ENCODE results near the gene IQCF5. TPM values are rescaled to one million over a fixed set of nuclear protein-coding genes. Genes with fewer than 3 reads are reported as not detected.

IQCF5 gene
- total and polyA plus RNA-seq, 2 experiments from 2014 or later, result not detected

DNA sequence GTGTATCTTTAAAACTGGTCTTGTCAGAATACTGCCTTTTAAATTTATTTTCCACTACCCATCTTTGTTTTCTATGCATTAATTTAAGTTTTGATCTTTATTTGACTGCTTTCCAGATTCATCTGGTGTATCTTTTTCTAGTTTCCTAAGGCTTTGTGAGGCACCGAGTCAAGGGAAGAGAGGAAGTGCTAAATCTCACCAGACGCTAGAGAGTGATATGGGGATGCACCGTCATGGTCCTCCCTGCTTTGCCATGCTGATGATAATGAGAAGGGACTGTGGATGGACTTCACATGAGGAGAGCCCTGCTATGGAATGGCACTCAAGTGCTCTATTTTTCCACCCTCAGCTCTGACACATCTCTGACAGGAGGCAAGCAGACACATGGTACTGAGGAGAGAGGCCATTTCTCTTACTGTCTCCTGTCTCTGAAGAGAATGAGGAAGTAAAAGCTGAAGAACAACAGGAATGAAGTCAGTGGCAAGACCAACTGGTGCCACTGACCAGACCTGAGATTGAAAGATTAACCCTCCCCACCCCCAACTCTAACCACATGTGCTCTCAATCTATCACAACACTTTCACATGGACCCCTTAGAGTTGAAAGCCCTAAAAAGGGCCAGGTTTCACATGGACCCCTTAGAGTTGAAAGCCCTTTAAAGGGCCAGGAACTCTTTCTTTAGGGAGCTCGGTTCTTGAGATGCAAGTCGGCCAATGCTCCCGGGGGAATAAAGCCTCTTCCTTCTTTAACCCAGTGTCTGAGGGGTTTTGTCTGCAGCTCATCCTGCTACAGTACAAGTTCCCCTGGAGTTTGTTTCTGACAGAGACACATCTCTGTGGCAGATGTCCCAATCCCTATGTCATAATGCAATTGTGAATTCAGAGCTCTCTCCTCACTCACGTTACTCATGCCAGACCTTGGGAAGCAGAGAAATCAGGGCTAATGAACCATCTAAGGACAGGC, 14.4 kb downstream of the IQCF5 start, which contains the start of gene IQCF2:
TSS of gene IQCF2 (plus strand) at position 913 of the 963 bp plus-strand sequence. CDS start 52 bp downstream, outside the sequence.
- Mint-ChIP-seq H3K27me3 (ENCODE audit: insufficient read depth, low read depth, poor library complexity) (peaks cover 4% of the 10 kb centered on the region), H3K27ac (no peak within 1 kb of the TSS), H3K4me3 (no peak within 1 kb of the TSS), H3K9me3 (peaks cover 27% of the 10 kb centered on the region), H3K4me1 (no peaks in the 10 kb centered on the region; the same call in 2 of the 3 replicates), H3K36me3 (ENCODE audit: low read depth) (peaks cover 8% of the 10 kb centered on the region)
- Histone ChIP-seq H3K27me3 (ENCODE audit: insufficient read depth) (no peaks in the 10 kb centered on the region), H2AFZ (no peak within 1 kb of the TSS), H3K4me2 (no peak within 1 kb of the TSS), H3K9me2 (ENCODE audit: insufficient read depth) (0 out of 2 replicates have a peak, but pooled peaks cover 6% of the 10 kb centered on the region), H3F3A (replicated peaks; ENCODE audit: low read depth) (no peaks in the 10 kb centered on the region), H3K36me3 (ENCODE audit: insufficient read depth) (no peaks in the 10 kb centered on the region), H3K27ac (ENCODE audit: low read depth) (no peak within 1 kb of the TSS), H3K79me2 (replicated peaks; ENCODE audit: insufficient read depth) (no peaks in the 10 kb centered on the region), H4K20me1 (replicated peaks; ENCODE audit: insufficient read depth) (no peaks in the 10 kb centered on the region), H3K4me3 (no peak within 1 kb of the TSS), H3K4me1 (ENCODE audit: insufficient read depth) (no peaks in the 10 kb centered on the region)
- ATAC-seq (no peak), DNase-seq (ENCODE audit: low spot score) (no peak)
- TF ChIP-seq ZNF462 (CRISPR knock-in tag; IDR thresholded peaks at IDR 0.05) (no peak), EZH2phosphoT487 (IDR thresholded peaks at IDR 0.05; ENCODE audit: unreplicated experiment) (no peak), EZH2 (IDR thresholded peaks at IDR 0.05; ENCODE audit: low read depth, unreplicated experiment) (no peak), POLR2AphosphoS5 (IDR thresholded peaks at IDR 0.05; ENCODE audit: low read depth) (no peak), JUNB (IDR thresholded peaks at IDR 0.05; ENCODE audit: unreplicated experiment) (no peak), NANOG (IDR thresholded peaks at IDR 0.05; ENCODE audit: borderline replicate concordance) (no peak), REST (IDR thresholded peaks at IDR 0.05; ENCODE audit: unreplicated experiment) (no peak), ZNF331 (CRISPR knock-in tag; IDR thresholded peaks at IDR 0.05; ENCODE audit: low read depth) (no peak), CTCF (conservative IDR thresholded peaks at IDR 0.05; ENCODE audit: low read depth in 2 of 2) (no peak), ZNF114 (CRISPR knock-in tag; IDR thresholded peaks at IDR 0.05) (no peak), CREB1 (CRISPR knock-in tag; IDR thresholded peaks at IDR 0.05; ENCODE audit: low read depth) (no peak), STAT1 (IDR thresholded peaks at IDR 0.05; ENCODE audit: unreplicated experiment) (no peak)
- TF ChIP-seq, protein P1, sequence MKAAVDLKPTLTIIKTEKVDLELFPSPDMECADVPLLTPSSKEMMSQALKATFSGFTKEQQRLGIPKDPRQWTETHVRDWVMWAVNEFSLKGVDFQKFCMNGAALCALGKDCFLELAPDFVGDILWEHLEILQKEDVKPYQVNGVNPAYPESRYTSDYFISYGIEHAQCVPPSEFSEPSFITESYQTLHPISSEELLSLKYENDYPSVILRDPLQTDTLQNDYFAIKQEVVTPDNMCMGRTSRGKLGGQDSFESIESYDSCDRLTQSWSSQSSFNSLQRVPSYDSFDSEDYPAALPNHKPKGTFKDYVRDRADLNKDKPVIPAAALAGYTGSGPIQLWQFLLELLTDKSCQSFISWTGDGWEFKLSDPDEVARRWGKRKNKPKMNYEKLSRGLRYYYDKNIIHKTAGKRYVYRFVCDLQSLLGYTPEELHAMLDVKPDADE (IDR thresholded peaks at IDR 0.05), result no peak

Measured in GM23338 (cell line).